GM20000 (cell line): ENCODE measurements around the gene TNS4.

Experiments
- DNase-seq: peaks from one replicate; pipeline ENCODE4 v3.0.0; 2012; ENCODE audit warnings: low spot score
- TF ChIP-seq, protein P1 (sequence below): IDR thresholded peaks from 2 replicates; pipeline ENCODE4 v1.5.1; 2012; ENCODE audit warnings: mild to moderate bottlenecking, control low read depth; ENCODE audit errors: extremely low read depth, missing control alignments

The TNS4 gene

DNA sequence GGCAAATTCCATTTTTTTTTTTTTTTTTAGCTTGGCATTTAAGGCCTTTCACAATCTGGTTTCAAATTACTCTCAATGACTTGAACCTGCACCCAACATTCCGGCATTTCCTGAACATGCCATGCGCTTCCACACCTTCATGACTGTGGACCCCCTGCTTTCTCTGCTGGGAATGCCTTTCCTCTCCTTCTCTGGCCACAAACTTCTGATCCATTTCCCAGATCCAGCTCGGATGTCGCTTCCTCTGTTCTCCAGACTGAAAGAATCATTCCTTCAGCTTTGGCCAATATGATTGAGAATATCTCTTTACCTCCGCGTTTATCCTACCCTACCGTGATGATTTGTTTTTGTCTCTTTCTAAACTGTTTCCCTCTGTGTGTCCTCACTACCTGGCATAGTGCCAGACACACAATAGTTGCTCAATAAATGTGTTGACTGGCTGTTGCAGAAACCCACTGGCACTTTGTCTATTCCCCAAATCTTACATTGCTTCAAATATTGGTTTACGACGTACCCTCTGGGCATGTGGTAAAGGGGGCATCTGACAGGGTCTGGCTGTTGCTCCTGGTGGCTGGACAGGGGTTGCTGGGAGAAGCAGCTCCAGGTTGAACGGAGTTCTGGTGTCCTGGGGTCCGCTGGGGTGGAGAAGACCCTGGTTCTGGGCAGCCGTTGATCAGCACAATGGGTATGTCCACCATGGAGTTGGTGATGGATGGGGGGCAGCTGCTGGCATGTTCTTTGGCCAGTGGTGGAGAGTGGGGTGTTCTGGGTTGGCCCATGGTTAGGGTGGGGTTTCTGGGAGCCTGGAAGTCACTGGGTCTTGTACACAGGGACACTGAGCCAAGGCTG is 14.7 kb downstream of the TNS4 start:
- TF ChIP-seq, protein P1, sequence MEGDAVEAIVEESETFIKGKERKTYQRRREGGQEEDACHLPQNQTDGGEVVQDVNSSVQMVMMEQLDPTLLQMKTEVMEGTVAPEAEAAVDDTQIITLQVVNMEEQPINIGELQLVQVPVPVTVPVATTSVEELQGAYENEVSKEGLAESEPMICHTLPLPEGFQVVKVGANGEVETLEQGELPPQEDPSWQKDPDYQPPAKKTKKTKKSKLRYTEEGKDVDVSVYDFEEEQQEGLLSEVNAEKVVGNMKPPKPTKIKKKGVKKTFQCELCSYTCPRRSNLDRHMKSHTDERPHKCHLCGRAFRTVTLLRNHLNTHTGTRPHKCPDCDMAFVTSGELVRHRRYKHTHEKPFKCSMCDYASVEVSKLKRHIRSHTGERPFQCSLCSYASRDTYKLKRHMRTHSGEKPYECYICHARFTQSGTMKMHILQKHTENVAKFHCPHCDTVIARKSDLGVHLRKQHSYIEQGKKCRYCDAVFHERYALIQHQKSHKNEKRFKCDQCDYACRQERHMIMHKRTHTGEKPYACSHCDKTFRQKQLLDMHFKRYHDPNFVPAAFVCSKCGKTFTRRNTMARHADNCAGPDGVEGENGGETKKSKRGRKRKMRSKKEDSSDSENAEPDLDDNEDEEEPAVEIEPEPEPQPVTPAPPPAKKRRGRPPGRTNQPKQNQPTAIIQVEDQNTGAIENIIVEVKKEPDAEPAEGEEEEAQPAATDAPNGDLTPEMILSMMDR, result no peak
- DNase-seq, result no peak

DNA sequence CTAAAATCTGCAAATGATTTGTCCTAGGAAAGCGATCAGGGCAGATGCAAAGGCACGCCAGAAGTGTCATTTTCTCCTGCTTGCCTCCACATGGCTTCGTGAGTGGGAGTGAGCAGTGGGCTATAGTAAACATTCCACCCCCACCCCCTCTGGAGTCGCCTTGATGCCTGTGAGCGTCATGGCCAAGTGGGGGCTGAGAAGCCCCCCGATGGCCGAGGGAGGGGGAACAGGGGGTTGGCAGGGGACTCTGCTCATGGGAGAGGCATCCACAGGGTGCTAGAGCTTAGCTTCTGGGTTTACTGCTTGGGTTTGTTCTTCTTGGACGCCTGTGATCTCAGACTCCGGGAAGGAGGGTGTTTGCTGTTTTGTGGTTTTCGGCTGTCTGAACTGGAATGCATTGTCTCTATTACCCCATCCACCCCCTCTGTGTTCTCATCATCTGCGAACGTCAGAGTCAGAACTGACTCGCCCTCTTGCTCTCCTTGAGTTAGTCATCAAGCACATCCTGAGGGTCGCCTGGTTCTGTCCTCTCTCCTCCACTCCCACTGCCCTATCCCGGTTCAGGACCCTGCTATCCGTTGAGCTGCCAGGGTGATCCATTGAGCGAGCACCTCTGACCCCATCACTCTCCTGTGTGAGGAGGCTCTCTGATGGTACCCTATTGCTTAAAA is 15.4 kb downstream of the TNS4 start:
- no peak for DNase-seq
- TF ChIP-seq, protein P1, result no peak

DNA sequence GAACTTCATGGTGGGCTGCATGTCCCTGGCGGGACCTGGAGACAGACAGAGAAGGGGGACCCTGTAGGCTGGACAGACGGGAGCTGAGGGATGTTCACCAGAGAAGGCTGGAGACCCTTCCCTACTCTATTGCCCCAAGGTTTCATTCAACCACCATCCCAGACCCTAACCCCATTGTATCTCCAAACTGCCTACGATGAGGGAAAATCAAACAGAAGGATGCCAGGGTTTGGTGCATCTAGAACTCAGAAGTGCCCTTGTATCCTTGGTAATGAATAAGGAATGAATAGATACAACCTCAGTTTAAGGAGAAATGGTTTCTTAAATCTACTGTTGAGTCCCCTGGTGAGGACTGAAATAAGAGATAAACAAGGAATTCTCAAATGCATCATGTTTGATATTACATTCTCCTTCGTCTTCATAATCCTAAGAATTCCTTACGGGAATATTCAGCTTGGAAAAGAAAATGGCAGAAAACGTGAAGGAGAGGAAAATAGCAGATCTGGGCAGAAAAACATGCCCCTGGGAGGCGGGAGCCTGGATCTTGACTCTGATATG is 16.4 kb downstream of the TNS4 start:
- TF ChIP-seq, protein P1, result no peak

DNA sequence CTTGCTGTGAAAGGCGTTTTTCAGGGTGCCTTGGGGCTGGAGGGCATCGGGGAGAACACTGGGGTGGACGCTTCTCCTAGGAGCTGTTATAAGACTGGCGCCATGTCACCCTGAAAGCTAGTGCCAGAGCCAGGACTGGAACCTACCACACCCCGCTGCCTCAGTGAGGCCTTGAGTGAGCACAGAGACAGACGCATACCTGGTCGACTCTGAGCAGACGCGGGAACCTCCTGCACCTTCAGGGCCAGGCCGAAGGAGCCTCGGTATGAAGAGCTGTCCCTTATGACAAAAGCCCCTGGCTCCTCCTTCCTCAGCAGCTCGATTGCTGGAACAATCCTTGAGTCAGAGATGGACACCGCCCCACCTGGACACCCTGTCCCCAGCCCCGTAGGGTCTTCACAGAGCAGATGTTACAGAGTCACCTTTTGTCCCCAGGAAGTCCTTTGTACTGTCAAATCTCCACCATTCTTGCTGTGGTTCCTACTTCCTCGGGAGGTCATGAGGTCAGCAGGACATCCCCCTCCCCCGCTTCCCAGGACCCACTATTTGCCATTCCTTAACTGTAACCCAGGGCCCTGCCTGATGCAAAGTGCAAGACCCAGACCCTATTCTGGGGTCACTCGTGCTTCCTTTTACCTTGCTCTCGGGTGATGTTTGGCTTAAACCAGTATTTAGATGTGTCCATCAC is 17.0 kb downstream of the TNS4 start:
- TF ChIP-seq, protein P1, result no peak
- DNase-seq, result no peak

More for the DNA sequence above, 16.4 kb downstream of the TNS4 start:
- no peak for DNase-seq

DNA sequence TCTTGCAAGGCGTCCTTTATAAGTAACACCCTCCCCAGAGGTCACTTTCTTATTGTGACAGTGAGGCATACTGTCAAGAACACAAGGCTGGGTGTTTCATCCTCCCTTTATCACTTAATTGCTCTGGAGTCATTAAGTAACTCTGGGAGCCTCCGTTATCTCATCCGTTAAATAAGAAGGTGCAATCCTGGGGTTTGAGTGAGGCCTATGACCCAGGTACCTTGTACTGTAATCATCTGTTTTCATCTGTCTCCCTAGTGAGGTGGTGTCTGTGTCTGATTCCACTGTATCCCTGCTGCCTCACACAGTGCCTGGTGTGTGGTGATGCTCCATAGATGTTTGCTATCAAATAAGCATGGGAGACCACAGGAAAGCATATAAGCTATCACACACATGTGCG is 17.7 kb downstream of the TNS4 start:
- TF ChIP-seq, protein P1, result no peak
- DNase-seq, result no peak

DNA sequence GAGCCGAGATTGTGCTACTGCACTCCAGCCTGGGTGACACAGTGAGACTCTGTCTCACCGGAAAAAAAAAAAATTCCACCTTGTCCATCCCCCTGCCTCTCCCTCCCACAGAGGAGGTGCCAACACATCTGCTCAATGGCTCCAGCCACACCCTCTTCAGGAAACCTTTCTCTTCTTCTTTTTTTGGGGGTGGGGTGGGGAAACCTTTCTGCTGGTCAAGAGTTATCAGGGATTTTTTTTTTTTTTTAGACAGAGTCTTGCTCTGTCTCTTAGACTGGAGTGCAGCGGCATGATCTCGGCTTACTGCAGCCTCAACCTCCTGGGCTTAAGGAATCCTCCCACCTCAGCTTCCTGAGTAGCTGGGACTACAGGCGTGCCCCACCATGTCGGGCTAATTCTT is 18.7 kb downstream of the TNS4 start:
- TF ChIP-seq, protein P1, result no peak
- no peak for DNase-seq

DNA sequence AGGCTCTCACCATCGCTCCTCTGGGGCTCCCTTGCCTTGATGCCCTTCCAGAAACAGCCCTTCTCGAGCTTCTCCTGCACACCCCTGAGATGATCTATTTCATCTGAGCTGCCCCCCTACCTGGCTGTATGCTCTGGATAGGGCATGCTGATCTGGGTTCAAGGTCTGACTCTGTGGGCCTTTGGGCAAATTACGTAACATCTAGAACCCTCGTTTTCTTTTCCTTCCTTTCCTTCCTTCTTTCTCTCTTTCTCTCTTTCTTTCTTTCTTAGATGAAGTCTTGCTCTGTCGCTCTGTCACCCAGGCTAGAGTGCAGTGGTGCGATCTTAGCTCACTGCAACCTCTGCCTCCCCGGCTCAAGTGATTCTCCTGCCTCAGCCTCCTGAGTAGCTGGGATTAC is 20.3 kb downstream of the TNS4 start:
- TF ChIP-seq, protein P1, result no peak
- DNase-seq, result no peak
